Measurements from ENCODE around the gene PSMB11.

PSMB11 gene

GRCh38 chr14:23074906-23075305, 32.9 kb downstream of the PSMB11 start:
- Histone ChIP-seq H3K9me3 (ENCODE audit: control insufficient read depth, low read length) (no peaks in the 10 kb centered on the region), H3K27ac (no peak overlapping the region), H2AFZ (no peak overlapping the region), H3K36me3 (ENCODE audit: control insufficient read depth, insufficient read depth, low read length) (no peaks in the 10 kb centered on the region), H3K4me3 (ENCODE audit: low read depth, low read length) (no peak overlapping the region), H3K4me1 (peaks cover 20% of the 10 kb centered on the region), H3K79me2 (peaks cover 5% of the 10 kb centered on the region), H3K27me3 (ENCODE audit: control insufficient read depth, insufficient read depth, low read length) (no peaks in the 10 kb centered on the region), H3K4me2 (ENCODE audit: low read length) (no peak overlapping the region), H3K9ac (no peak overlapping the region)
- TF ChIP-seq CTCF (IDR thresholded peaks at IDR 0.05), result no peak

- Histone ChIP-seq H3K27ac (no peak overlapping the region), H3K9ac (no peak overlapping the region), H3K4me2 (ENCODE audit: low read length) (no peak overlapping the region), H3K79me2 (peaks cover 6% of the 10 kb centered on the region), H3K9me3 (ENCODE audit: control insufficient read depth, low read length) (no peaks in the 10 kb centered on the region), H3K27me3 (ENCODE audit: control insufficient read depth, insufficient read depth, low read length) (no peaks in the 10 kb centered on the region), H3K4me1 (peaks cover 13% of the 10 kb centered on the region), H3K4me3 (ENCODE audit: low read depth, low read length) (no peak overlapping the region), H3K36me3 (ENCODE audit: control insufficient read depth, insufficient read depth, low read length) (no peaks in the 10 kb centered on the region), H2AFZ (no peak overlapping the region)
- peak; percentile 53 for TF ChIP-seq CTCF (IDR thresholded peaks at IDR 0.05)
These were observed 34.9 kb downstream of the PSMB11 start for GRCh38 chr14:23076785-23077408.

- H3K27me3 ChIP-seq (ENCODE audit: control insufficient read depth, insufficient read depth, low read length), result no peaks in the 10 kb centered on the region
- TF ChIP-seq CTCF (IDR thresholded peaks at IDR 0.05), result no peak
- no peak overlapping the region for H3K4me3 ChIP-seq (ENCODE audit: low read depth, low read length)
- H3K4me1 ChIP-seq, result peaks cover 2% of the 10 kb centered on the region
- no peak overlapping the region for H3K27ac ChIP-seq
- H2AFZ ChIP-seq, result no peak overlapping the region
- H3K9me3 ChIP-seq (ENCODE audit: control insufficient read depth, low read length), result no peaks in the 10 kb centered on the region
- peaks cover 6% of the 10 kb centered on the region for H3K79me2 ChIP-seq
- H3K36me3 ChIP-seq (ENCODE audit: control insufficient read depth, insufficient read depth, low read length), result no peaks in the 10 kb centered on the region
- H3K9ac ChIP-seq, result no peak overlapping the region
- H3K4me2 ChIP-seq (ENCODE audit: low read length), result no peak overlapping the region
These were observed 36.0 kb downstream of the PSMB11 start for GRCh38 chr14:23077962-23078361.

- H3K9me3 ChIP-seq (ENCODE audit: control insufficient read depth, low read length), result no peaks in the 10 kb centered on the region
- H2AFZ ChIP-seq, result no peak overlapping the region
- no peak overlapping the region for H3K9ac ChIP-seq
- no peak for TF ChIP-seq CTCF (IDR thresholded peaks at IDR 0.05)
- H3K27ac ChIP-seq, result no peak overlapping the region
- H3K79me2 ChIP-seq, result peaks cover 10% of the 10 kb centered on the region
- no peaks in the 10 kb centered on the region for H3K4me1 ChIP-seq
- H3K4me3 ChIP-seq (ENCODE audit: low read depth, low read length), result no peak overlapping the region
- H3K27me3 ChIP-seq (ENCODE audit: control insufficient read depth, insufficient read depth, low read length), result no peaks in the 10 kb centered on the region
- no peaks in the 10 kb centered on the region for H3K36me3 ChIP-seq (ENCODE audit: control insufficient read depth, insufficient read depth, low read length)
- no peak overlapping the region for H3K4me2 ChIP-seq (ENCODE audit: low read length)
These were observed 36.7 kb downstream of the PSMB11 start for GRCh38 chr14:23078692-23079116.

- H3K36me3 ChIP-seq (ENCODE audit: control insufficient read depth, insufficient read depth, low read length), result no peaks in the 10 kb centered on the region
- no peaks in the 10 kb centered on the region for H3K27me3 ChIP-seq (ENCODE audit: control insufficient read depth, insufficient read depth, low read length)
- H3K27ac ChIP-seq, result no peak overlapping the region
These were observed 37.7 kb downstream of the PSMB11 start for GRCh38 chr14:23079716-23080115.

More at GRCh38 chr14:23079716-23080115, 37.7 kb downstream of the PSMB11 start:
- Histone ChIP-seq H3K9me3 (ENCODE audit: control insufficient read depth, low read length) (no peaks in the 10 kb centered on the region), H3K4me1 (no peaks in the 10 kb centered on the region), H3K4me3 (ENCODE audit: low read depth, low read length) (no peak overlapping the region), H3K79me2 (peaks cover 10% of the 10 kb centered on the region), H2AFZ (no peak overlapping the region), H3K4me2 (ENCODE audit: low read length) (no peak overlapping the region), H3K9ac (no peak overlapping the region)
- no peak for TF ChIP-seq CTCF (IDR thresholded peaks at IDR 0.05)

Data from parathyroid adenoma (tissue), 2 donors.